HCT116 (cell line): ENCODE data around the gene STK16. TPM values are rescaled to one million over a fixed set of nuclear protein-coding genes. Genes with fewer than 3 reads are reported as not detected.

Experiments
- ATAC-seq: fragments of 200-7000 bp; cut with Tn5 transposase; 2 replicates; pipeline ENCODE4 v1.9.1; 2020; ENCODE audit warnings: mild to moderate bottlenecking, moderate library complexity
- BruUV-seq: library from RNA; stranded (reverse); fragments of 400-500 nt; replicated peaks from 2 replicates; lab custom pipeline; 2021; lab: Mats Ljungman, UMichigan
- CTCF ChIA-PET: fragments of 300-600 bp; sonication (Branson Sonifier 250); formaldehyde crosslinking; loops from one replicate; lab custom pipeline; 2021; ENCODE audit warnings: antibody characterized with exemption; lab: Charles Lee
- POLR2A ChIA-PET: fragments of 300-600, 350-600 bp; sonication (Branson Sonifier 250); formaldehyde crosslinking; loops from one replicate; lab custom pipeline; 2021; ENCODE audit warnings: antibody characterized with exemption; lab: Charles Lee
- RAD21 ChIA-PET, 2 experiments: fragments of 300-600 bp; sonication (Branson Sonifier 250); formaldehyde crosslinking; loops; one replicate each; lab custom pipeline; 2023; ENCODE audit warnings: low total read pairs in 2 of 2; ENCODE audit not compliant: uncharacterized antibody in 2 of 2, unreplicated experiment in 2 of 2, low non-redundant PET in 1 of 2; lab: Charles Lee
- DNase-seq: peaks from one replicate; pipeline ENCODE4 v3.0.0-alpha.2; 2010; ENCODE audit warnings: low read depth, low spot score
- H2AFZ ChIP-seq: fragments of 200-600 bp; shearing (Covaris generic), sonication (generic); 2 replicates; pipeline ENCODE4 v1.6.1; 2017; ENCODE audit warnings: low read depth, mixed run types, mixed read lengths, antibody characterized with exemption, low read length; ENCODE audit not compliant: poor library complexity, severe bottlenecking
- H3K27ac ChIP-seq: 2 replicates; pipeline ENCODE4 v1.5.1; 2012; ENCODE audit warnings: low read depth, low read length
- H3K27me3 ChIP-seq: fragments of 200-600 bp; sonication (generic); 2 replicates; pipeline ENCODE4 v1.6.1; 2016; ENCODE audit warnings: mixed run types, low read length, mixed read lengths; ENCODE audit not compliant: insufficient read depth
- H3K36me3 ChIP-seq, 2 experiments: fragments of 200-500 bp in 1 of 2; fragments of 200-600 bp in 1 of 2; sonication (Bioruptor generic) in 1 of 2; sonication (generic) in 1 of 2; 2 replicates each; pipeline versions ENCODE4 v1.5.1 to v1.6.1; 2014 to 2016; ENCODE audit warnings: low read length in 2 of 2, inconsistent platforms in 1 of 2, mixed read lengths in 1 of 2, mixed run types in 1 of 2; ENCODE audit not compliant: insufficient read depth in 2 of 2, control insufficient read depth in 1 of 2
- H3K4me1 ChIP-seq, 2 experiments: fragments of 200-600 bp in 1 of 2; sonication (generic) in 1 of 2; 2 replicates each; pipeline versions ENCODE4 v1.5.1 to v1.6.1; 2012 to 2017; ENCODE audit warnings: low read length in 2 of 2, inconsistent platforms in 1 of 2, mild to moderate bottlenecking in 1 of 2, mixed read lengths in 1 of 2, mixed run types in 1 of 2, moderate library complexity in 1 of 2; ENCODE audit not compliant: insufficient read depth in 2 of 2, control insufficient read depth in 1 of 2
- H3K4me2 ChIP-seq: fragments of 200-600 bp; sonication (generic); 2 replicates; pipeline ENCODE4 v1.6.1; 2017; ENCODE audit warnings: mixed run types, low read length, mixed read lengths
- H3K4me3 ChIP-seq, 2 experiments: fragments of 200-600 bp in 1 of 2; sonication (generic) in 1 of 2; replicated peaks in 1 of 2; 2 replicates each; pipeline ENCODE4 v1.5.1; 2011 to 2016; ENCODE audit warnings: low read length in 2 of 2, control low read depth in 1 of 2, low read depth in 1 of 2, mild to moderate bottlenecking in 1 of 2, mixed read lengths in 1 of 2, mixed run types in 1 of 2
- H3K79me2 ChIP-seq: fragments of 200-600 bp; sonication (generic); 2 replicates; pipeline ENCODE4 v1.6.1; 2017; ENCODE audit warnings: mild to moderate bottlenecking, mixed run types, low read length, moderate library complexity, mixed read lengths; ENCODE audit not compliant: insufficient read depth
- H3K9ac ChIP-seq: fragments of 200-600 bp; sonication (generic); 2 replicates; pipeline ENCODE4 v1.6.1; 2016; ENCODE audit warnings: low read length, mixed read lengths
- H3K9me2 ChIP-seq: fragments of 200-600 bp; sonication (generic), shearing (Covaris generic); 2 replicates; pipeline ENCODE4 v1.6.1; 2017; ENCODE audit warnings: mixed run types, mild to moderate bottlenecking, moderate library complexity; ENCODE audit not compliant: insufficient read depth
- H3K9me3 ChIP-seq, 2 experiments: fragments of 200-500 bp in 1 of 2; fragments of 200-600 bp in 1 of 2; sonication (Bioruptor generic) in 1 of 2; sonication (generic) in 1 of 2; 2 replicates each; pipeline ENCODE4 v1.6.1; 2014 to 2017; ENCODE audit warnings: low read length in 2 of 2, mixed read lengths in 2 of 2, inconsistent platforms in 1 of 2, low read depth in 1 of 2, mild to moderate bottlenecking in 1 of 2, mixed run types in 1 of 2, moderate library complexity in 1 of 2; ENCODE audit not compliant: control insufficient read depth in 1 of 2, insufficient read depth in 1 of 2
- H4K20me1 ChIP-seq: fragments of 200-600 bp; sonication (generic), shearing (Covaris generic); 2 replicates; pipeline ENCODE4 v1.6.1; 2017; ENCODE audit warnings: mixed run types, mild to moderate bottlenecking, moderate library complexity; ENCODE audit not compliant: insufficient read depth
- CBX3 ChIP-seq: IDR thresholded peaks from 2 replicates; pipeline ENCODE4 v1.6.1; 2012; ENCODE audit warnings: low read depth
- CEBPB ChIP-seq: IDR thresholded peaks from 2 replicates; pipeline ENCODE4 v1.6.1; 2012; ENCODE audit warnings: low read depth
- EGR1 ChIP-seq: IDR thresholded peaks from 2 replicates; pipeline ENCODE4 v1.6.1; 2012; ENCODE audit warnings: low read depth
- ELF1 ChIP-seq: IDR thresholded peaks from 2 replicates; pipeline ENCODE4 v1.6.1; 2012; ENCODE audit warnings: low read depth, borderline replicate concordance
- EZH2 ChIP-seq: fragments of 200-600 bp; sonication (generic); IDR thresholded peaks from 2 replicates; pipeline ENCODE4 v1.6.1; 2017; ENCODE audit warnings: antibody characterized with exemption, mixed run types
- EZH2phosphoT487 ChIP-seq: fragments of 200-600 bp; IDR thresholded peaks from 2 replicates; pipeline ENCODE4 v1.6.1; 2018; ENCODE audit warnings: antibody characterized with exemption, borderline replicate concordance
- FOSL1 ChIP-seq: IDR thresholded peaks from 2 replicates; pipeline ENCODE4 v1.6.1; 2012; ENCODE audit warnings: low read depth
- POLR2A ChIP-seq: IDR thresholded peaks from 2 replicates; pipeline ENCODE4 v1.7.0; 2011; ENCODE audit warnings: borderline replicate concordance; ENCODE audit not compliant: insufficient read depth, insufficient read length; ENCODE audit errors: extremely low read depth
- POLR2AphosphoS5 ChIP-seq: IDR thresholded peaks from 2 replicates; pipeline ENCODE4 v1.6.1; 2011; ENCODE audit warnings: mild to moderate bottlenecking, low read depth, low read length, moderate library complexity
- RAD21 ChIP-seq: IDR thresholded peaks from 2 replicates; pipeline ENCODE4 v1.6.1; 2012; ENCODE audit warnings: low read depth, mild to moderate bottlenecking
- SP1 ChIP-seq: IDR thresholded peaks from 2 replicates; pipeline ENCODE4 v1.6.1; 2012; ENCODE audit warnings: low read depth
- SRF ChIP-seq: IDR thresholded peaks from 2 replicates; pipeline ENCODE4 v1.6.1; 2012; ENCODE audit warnings: low read depth
- TCF7L2 ChIP-seq: IDR thresholded peaks from 2 replicates; pipeline ENCODE4 v1.7.0; 2011; ENCODE audit warnings: borderline replicate concordance, inconsistent platforms; ENCODE audit not compliant: insufficient read depth, insufficient read length; ENCODE audit errors: extremely low read depth
- YY1 ChIP-seq: IDR thresholded peaks from 2 replicates; pipeline ENCODE4 v1.6.1; 2011; ENCODE audit warnings: low read length, low read depth, moderate library complexity, mild to moderate bottlenecking; ENCODE audit not compliant: insufficient replicate concordance; ENCODE audit errors: extremely low read depth
- ZFX ChIP-seq: fragments of 450-650 bp; IDR thresholded peaks from 2 replicates; pipeline ENCODE4 v1.6.1; 2017
- ZNF274 ChIP-seq: fragments of 200-500 bp; sonication (Bioruptor generic); IDR thresholded peaks from 2 replicates; pipeline ENCODE4 v1.6.1; 2014; ENCODE audit warnings: mild to moderate bottlenecking, low read depth, low read length, inconsistent platforms
- intact Hi-C: fragments of 100-400 bp; cut with micrococcal nuclease; formaldehyde crosslinking; loops from 2 replicates; pipeline ENCODE4 v1.10.0; 2022
- total RNA-seq: library from RNA; stranded (reverse); gene quantifications from one replicate; pipeline ENCODE4 v1.2.1, GENCODE V29; 2021; ENCODE audit not compliant: unreplicated experiment
- TF ChIP-seq, protein P1 (sequence below): IDR thresholded peaks from 2 replicates; pipeline ENCODE4 v1.6.1; 2011; ENCODE audit warnings: mild to moderate bottlenecking, low read length, moderate library complexity; ENCODE audit not compliant: insufficient replicate concordance; ENCODE audit errors: extremely low read depth
- TF ChIP-seq, protein P2 (sequence below), 3 experiments: fragments of 200-600 bp in 1 of 3; sonication (generic) in 1 of 3; IDR thresholded peaks in 2 of 3; conservative IDR thresholded peaks in 1 of 3; 2 replicates each; pipeline ENCODE4 v1.5.1; 2012 to 2017; ENCODE audit warnings: low read depth in 2 of 3, low read length in 2 of 3, antibody characterized with exemption in 1 of 3, borderline replicate concordance in 1 of 3, control low read depth in 1 of 3, mild to moderate bottlenecking in 1 of 3, mixed read lengths in 1 of 3, mixed run types in 1 of 3, moderate library complexity in 1 of 3; ENCODE audit not compliant: insufficient read depth in 1 of 3

The STK16 gene
- total RNA-seq, 1 experiment from 2014 or later: 31.4 TPM

DNA sequence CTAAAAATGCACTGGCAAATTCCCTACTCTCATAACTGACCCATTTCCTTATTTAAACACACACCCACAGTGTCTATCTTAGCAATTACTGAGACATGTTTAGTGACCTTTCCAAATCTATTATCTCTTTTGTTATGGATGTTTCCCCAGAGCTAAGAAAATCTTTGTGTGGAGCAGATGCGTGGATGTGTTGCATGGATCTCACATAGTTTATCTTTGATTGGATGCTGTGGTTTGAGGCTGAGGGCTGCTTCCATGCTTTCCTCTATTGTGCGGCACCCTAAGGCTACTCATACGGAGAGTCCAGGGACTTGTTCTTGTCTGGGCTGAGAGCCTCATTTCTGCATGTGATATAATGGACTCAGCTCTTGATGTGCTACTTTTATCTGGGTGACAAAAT lies 10.9 kb upstream of the STK16 start:
- Histone ChIP-seq H4K20me1 (no peaks in the 10 kb centered on the region), H3K9ac (no peak overlapping the region), H3K9me3 (no peaks in the 10 kb centered on the region), H2AFZ (no peak overlapping the region), H3K27ac (no peak overlapping the region), H3K36me3 (peaks cover 31 to 56% of the 10 kb centered on the region in 2 experiments; a peak in 3 of 4 replicates), H3K9me2 (no peaks in the 10 kb centered on the region), H3K79me2 (peaks cover 10% of the 10 kb centered on the region), H3K4me1 (peaks cover 0 to 7% of the 10 kb centered on the region in 2 experiments; a peak in 2 of 4 replicates), H3K27me3 (no peaks in the 10 kb centered on the region), H3K4me3 (no peak overlapping the region), H3K4me2 (no peak overlapping the region)
- TF ChIP-seq POLR2A: no peak
- TF ChIP-seq ZNF274: no peak
- TF ChIP-seq YY1: no peak
- TF ChIP-seq EZH2phosphoT487: no peak
- ChIA-PET CTCF (interaction anchor here (1.0 kb wide), 1 partner anchor 44 kb away, joined by 3 read pairs; no protein-coding TSS in a partner anchor), RAD21 (no interaction called here), POLR2A (no interaction called here)
- no peak for DNase-seq
- no peak for ATAC-seq
- BruUV-seq: no TSS peak
- intact Hi-C loops: no loop called here

DNA sequence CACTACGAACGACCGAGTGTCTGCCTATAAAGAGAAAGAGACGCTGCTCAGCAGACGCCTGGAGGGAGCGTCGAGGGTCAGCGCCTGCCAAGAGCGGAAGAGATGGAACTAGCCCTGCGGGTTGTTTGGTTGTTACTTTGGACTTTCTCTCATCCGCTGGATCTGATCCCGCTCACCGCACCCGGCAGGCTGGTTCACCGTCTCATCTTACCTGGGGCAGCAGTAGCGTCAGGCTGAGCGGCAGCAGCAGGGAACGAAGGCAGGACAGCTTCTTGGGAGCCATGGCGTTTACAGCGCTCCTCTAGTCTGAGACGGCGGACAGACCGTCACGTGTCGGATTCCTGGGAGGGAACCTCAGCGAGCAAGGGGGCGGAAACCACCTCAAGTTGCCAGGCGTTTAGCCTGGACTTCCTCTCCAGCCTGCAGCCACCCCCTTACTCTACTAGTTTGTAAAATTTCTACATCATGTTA lies 2.0 kb upstream of the STK16 start:
- Histone ChIP-seq H3K9me3 (no peaks in the 10 kb centered on the region), H3K4me1 (peaks cover 8 to 19% of the 10 kb centered on the region in 2 experiments), H3K79me2 (peaks cover 14% of the 10 kb centered on the region; the same call in 1 of the 2 replicates), H3K9me2 (no peaks in the 10 kb centered on the region), H3K27ac (no peak overlapping the region), H3K4me3 (no peak overlapping the region), H3K27me3 (no peaks in the 10 kb centered on the region), H3K36me3 (peaks cover 0 to 5% of the 10 kb centered on the region in 2 experiments; a peak in 3 of 4 replicates), H3K4me2 (no peak overlapping the region), H2AFZ (no peak overlapping the region), H3K9ac (no peak overlapping the region), H4K20me1 (no peaks in the 10 kb centered on the region)
- ChIA-PET CTCF (no interaction called here), RAD21 (no interaction called here), POLR2A (no interaction called here)
- ATAC-seq (no peak), DNase-seq (no peak)
- intact Hi-C loops: no loop called here
- no TSS peak for BruUV-seq
- TF ChIP-seq TCF7L2: no peak
- TF ChIP-seq SP1: no peak
- no peak for TF ChIP-seq CEBPB
- no peak for TF ChIP-seq ZNF274
- TF ChIP-seq EGR1: no peak
- no peak for TF ChIP-seq RAD21
- no peak for TF ChIP-seq EZH2
- TF ChIP-seq, protein P1, sequence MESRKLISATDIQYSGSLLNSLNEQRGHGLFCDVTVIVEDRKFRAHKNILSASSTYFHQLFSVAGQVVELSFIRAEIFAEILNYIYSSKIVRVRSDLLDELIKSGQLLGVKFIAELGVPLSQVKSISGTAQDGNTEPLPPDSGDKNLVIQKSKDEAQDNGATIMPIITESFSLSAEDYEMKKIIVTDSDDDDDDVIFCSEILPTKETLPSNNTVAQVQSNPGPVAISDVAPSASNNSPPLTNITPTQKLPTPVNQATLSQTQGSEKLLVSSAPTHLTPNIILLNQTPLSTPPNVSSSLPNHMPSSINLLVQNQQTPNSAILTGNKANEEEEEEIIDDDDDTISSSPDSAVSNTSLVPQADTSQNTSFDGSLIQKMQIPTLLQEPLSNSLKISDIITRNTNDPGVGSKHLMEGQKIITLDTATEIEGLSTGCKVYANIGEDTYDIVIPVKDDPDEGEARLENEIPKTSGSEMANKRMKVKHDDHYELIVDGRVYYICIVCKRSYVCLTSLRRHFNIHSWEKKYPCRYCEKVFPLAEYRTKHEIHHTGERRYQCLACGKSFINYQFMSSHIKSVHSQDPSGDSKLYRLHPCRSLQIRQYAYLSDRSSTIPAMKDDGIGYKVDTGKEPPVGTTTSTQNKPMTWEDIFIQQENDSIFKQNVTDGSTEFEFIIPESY: no peak
- no peak for TF ChIP-seq YY1
- no peak for TF ChIP-seq EZH2phosphoT487
- TF ChIP-seq FOSL1: no peak
- no peak for TF ChIP-seq ELF1
- no peak for TF ChIP-seq SRF
- no peak for TF ChIP-seq POLR2AphosphoS5
- no peak for TF ChIP-seq CBX3
- no peak for TF ChIP-seq ZFX
- TF ChIP-seq, protein P2, sequence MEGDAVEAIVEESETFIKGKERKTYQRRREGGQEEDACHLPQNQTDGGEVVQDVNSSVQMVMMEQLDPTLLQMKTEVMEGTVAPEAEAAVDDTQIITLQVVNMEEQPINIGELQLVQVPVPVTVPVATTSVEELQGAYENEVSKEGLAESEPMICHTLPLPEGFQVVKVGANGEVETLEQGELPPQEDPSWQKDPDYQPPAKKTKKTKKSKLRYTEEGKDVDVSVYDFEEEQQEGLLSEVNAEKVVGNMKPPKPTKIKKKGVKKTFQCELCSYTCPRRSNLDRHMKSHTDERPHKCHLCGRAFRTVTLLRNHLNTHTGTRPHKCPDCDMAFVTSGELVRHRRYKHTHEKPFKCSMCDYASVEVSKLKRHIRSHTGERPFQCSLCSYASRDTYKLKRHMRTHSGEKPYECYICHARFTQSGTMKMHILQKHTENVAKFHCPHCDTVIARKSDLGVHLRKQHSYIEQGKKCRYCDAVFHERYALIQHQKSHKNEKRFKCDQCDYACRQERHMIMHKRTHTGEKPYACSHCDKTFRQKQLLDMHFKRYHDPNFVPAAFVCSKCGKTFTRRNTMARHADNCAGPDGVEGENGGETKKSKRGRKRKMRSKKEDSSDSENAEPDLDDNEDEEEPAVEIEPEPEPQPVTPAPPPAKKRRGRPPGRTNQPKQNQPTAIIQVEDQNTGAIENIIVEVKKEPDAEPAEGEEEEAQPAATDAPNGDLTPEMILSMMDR (IDR thresholded peaks at IDR 0.05 in 2 of 3, conservative IDR thresholded peaks at IDR 0.05 in 1 of 3; ENCODE audit: borderline replicate concordance in 1 of 3, insufficient read depth in 1 of 3, low read depth in 2 of 3, low read length in 2 of 3): no peak
